Limb (tissue), 2 donors: Measurements from ENCODE around the gene MRPS5.

ENCODE experiments used
- DNase-seq, 2 donors: peaks; one replicate each; pipeline ENCODE4 v3.0.0-alpha.2; 2016; ENCODE audit errors: extremely low spot score in 2 of 2

Gene MRPS5

GRCh38 chr2:95091885-95092555 lies 29.6 kb downstream of the MRPS5 start:
- DNase-seq: no peak

DNA sequence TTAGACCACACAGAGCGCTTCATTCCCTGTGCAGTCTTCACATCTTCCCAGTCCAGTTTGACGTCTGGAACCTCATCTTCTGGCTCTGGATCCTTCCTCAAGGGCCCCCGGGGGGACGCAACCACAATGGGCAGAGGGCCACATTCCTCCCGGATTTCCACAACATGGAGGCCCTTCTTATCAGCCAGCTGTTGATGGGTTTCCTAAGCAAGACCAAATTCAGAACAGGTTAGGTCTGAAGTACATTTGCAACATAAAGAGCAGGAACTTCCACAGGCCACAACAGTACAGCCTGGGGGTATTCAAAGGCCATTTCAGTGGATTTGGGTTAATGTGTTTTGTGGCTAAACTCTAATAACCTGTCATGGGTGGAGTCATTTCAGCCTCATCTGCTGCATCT lies 34.2 kb downstream of the MRPS5 start:
- no peak for DNase-seq

DNA sequence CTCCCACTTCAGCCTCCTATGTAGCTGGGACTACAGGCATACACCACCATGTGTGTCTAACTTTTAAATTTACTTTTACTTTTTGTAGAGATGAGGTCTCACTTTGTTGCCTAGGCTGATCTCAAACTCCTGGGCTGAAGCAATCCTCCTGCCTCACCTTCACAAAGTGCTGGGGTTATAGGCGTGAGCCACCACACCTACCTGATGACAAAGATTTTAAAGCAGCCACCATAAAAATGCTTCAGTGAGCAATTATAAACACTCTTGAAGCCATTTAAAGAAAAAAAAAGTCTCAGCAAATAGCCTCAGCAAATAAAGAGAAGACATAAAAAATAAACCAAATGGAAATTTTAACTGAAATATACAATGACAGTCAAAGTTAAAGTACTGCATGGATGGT lies 35.6 kb downstream of the MRPS5 start:
- no peak for DNase-seq

DNA sequence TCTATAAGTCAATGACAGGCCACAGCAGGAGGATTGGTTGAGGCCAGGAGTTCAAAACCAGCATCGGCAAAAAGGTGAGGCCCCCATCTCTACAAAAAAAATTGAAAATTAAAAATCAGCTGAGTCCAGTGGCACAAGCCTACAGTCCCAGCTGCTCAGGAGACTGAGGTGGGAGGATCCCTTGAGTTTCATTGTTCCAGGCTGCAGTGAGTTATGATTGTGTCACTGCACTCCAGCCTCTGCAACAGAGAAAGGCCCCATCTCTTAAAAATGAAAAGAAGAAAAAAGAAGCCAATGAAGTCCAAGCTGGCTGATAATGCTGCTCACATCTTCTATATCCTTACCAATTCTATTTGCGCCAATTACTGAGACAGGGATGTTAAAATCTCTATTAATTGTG lies 39.1 kb downstream of the MRPS5 start:
- DNase-seq: no peak

- no peak for DNase-seq
Observed at GRCh38 chr2:95079199-95079683, 42.4 kb downstream of the MRPS5 start.

- no peak for DNase-seq
Observed at GRCh38 chr2:95077861-95078603, 43.6 kb downstream of the MRPS5 start.

DNA sequence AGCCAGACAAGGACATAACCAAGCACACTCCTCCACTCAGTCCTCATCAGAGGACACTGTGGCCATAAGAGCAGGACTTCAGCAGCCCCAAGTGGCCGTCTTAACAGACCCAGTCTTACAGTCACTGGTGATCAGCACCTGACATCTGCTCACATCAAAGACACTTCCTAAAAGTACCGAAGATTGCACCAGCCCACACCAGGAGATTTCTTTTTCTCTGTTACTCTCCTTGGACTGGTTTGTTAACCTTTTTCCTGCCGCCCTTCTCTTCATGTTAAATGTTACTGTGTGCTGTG lies 44.1 kb downstream of the MRPS5 start:
- no peak for DNase-seq

GRCh38 chr2:95076705-95077529 lies 44.7 kb downstream of the MRPS5 start:
- peak; percentile 34 to 80 for DNase-seq

DNA sequence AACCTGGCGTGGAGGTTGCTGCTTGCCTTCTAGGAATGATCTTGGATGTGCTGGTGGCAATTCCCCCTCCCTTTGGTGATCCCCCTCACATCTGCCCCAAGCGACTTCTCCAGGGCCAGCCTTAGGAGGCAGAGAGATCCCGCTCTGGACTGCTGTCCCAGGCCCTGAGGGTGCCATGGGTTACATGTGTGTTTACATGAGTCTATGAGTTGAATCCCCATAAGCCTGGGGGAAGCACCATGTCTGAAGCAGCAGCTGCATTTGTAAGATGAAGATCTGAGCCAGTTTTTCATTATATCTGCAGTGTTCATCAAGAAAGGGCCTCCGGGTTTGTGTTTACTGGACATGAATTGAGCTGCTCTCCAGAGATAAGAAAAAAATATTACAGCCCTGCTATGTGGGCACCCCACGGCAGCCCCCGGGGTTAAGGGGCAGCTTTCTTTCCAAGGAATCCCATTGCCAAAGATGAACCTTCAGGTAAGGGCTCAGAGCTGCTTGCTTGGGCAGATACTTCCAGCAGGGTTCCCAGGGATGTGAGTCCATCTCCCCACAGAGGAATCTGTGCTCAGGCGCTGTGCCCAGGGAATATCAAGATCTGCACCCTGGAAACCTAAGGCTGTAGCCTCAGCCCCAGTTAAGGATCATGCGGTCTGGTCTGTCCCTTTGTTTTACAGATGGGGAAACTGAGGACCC lies 46.0 kb downstream of the MRPS5 start:
- no peak for DNase-seq

- no peak for DNase-seq
Observed at GRCh38 chr2:95074663-95075439, 46.8 kb downstream of the MRPS5 start.

DNA sequence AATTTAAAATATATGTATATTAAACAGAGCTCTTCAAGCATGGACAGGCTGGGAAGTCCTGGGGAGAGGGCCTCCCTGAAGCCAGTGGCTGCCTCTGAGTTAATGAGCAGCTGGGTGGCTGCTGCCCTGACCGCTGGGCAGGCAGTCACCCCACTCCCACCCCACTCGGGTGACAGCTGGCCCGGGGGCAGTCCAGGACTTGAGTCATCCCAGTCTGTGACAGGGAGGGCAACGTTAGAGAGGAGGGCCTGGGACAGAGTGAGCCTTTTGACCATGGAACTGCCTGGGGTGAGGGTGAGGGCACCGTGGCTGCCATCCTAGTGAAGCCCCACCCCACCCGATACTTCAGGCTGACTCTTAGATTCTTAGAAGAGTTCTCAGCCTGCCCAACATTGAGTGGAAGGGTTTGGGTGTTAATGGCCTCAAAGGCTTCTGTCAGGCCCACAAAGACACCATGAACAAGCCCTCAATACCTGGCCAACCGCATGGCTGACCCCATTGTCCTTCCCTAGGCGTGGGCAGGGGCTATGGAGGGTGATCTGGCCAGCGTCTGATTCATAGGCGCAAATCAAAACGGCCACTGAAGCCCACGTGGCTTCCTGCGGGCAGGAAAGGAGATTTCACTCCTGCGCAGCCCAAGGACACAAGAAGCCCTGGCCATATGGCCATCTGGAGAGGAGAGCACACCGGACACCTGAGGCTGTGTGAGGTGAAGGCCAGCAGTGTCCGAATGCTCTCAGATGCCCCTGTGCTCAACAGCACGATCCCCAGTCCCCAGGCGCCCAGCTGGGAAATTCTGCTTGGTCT lies 47.5 kb downstream of the MRPS5 start:
- no peak for DNase-seq

DNA sequence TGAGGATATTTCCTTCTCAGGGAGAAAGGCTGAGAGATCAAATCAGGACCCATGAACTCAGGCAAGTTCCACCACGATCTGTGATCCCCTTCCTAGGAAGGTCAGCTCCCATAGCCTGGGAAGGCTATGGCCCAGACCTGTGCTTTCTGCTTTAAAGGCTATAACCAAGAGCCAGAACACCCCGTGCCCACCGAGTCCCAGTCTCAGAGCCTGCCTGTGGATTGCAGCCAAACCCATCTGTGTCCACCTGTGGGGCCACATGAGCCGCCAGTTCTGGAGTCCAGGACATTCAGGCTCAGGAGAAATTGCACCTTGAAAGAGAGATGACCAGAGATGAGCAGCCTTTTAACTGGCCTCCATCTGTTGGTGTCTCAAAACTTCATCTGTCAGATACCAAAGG lies 49.2 kb downstream of the MRPS5 start:
- DNase-seq: no peak

DNA sequence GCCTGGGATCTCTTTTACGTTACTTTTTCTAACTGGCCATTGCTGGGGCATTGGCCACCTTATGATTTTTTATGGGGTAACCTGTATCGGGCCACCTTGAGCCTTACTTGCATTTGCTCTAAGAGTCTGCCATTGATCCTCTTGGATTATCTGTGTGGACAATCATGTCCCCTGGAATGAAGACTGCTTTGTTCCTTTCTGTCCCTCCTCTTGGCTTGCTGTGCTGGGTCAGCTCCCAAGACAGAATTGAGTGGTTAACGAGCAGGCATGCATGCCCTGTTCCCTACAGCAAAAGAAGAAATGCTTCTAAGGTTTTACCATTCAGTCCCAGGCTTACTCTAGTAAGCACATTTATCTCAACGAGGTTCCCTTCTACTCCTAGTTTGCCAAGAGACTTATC lies 49.8 kb downstream of the MRPS5 start:
- DNase-seq: no peak

DNA sequence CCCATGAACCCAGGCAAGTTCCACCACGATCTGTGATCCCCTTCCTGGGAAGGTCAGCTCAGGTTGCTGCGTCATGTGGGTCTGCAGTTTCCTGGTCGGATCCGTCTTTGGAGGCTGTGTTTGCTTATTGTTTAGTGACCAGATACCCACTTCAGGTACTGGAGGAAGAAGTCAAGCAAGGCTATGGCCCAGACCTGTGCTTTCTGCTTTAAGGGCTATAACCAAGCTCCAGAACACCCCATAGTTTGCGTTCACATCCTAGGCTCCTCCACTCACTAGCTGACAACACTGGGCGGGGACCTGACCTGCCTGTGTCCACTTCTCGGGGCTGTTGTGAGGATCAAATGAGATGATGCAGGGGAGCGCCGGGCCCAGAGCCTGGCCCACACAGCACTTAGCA lies 52.1 kb downstream of the MRPS5 start:
- no peak for DNase-seq

DNA sequence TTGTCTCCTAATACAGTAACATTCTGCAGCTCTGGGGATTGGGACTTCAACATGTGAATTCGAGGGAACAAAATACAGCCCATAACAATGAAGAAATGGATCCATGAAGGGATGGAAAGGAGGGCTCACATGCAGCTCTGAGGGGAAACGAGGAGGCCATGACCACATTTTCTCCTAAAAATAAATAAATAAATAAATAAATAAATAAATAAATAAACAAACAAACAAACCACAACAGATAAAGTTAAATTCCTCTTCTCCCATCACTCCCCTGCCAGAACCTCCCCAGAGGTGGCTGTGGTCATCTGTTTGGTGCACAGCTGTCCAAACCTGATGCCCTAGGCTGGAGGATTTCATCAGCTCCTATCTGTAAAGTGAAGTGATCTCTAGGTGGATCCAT lies 53.4 kb downstream of the MRPS5 start:
- DNase-seq: no peak

- peak in 1 of 2 donors; percentile 12 for DNase-seq
Observed at GRCh38 chr2:95063086-95063958, 58.3 kb downstream of the MRPS5 start.

GRCh38 chr2:95062242-95063085 lies 59.1 kb downstream of the MRPS5 start:
- DNase-seq: peak in 1 of 2 donors; percentile 28

DNA sequence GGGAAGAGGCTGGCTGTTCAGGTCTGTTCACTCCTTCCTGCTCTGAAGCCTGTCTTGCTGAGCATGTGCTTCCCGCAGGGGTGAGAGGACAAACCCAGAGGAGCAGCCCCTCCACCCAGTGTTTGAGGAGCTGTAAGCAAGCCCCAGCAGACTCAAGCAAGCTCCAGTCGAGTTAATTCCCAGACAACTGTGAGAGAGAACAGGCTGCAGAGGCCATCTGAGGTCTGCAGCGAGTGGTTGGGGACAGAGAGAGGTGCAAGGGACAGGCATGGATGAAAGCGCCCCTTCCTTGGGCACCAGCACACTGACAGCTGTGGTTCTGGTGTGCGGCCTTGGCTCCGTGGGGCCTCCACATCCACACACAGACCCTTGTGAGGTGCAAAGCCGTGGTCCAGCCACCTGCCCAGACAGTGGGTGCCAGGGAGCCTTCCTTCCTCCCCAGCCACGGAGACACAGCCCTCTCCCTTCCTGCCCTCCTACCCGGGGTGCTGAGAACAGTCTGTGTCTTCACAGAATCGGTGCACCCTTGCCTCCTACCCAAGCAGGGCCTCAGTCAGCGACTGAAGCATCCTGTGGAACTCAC lies 59.9 kb downstream of the MRPS5 start:
- peak in 1 of 2 donors; percentile 20 for DNase-seq
